NK-92 treated with Interleukin-12 subunit alpha and Interleukin-12 subunit beta, amount 100 ng/mL, for 24 hours (cell line): ENCODE results near the gene NFIB.
A peak's percentile ranks its signal among the peaks of the same experiment; 100 is the strongest.

Experiments used
- DNase-seq: peaks from one replicate; lab custom pipeline; 2025; lab: John Stamatoyannopoulos, UW

Gene NFIB

GRCh38 chr9:14188011-14188410 lies 125.9 kb downstream of the NFIB start:
- DNase-seq: no peak

GRCh38 chr9:14186096-14186495 lies 127.8 kb downstream of the NFIB start:
- no peak for DNase-seq

DNA sequence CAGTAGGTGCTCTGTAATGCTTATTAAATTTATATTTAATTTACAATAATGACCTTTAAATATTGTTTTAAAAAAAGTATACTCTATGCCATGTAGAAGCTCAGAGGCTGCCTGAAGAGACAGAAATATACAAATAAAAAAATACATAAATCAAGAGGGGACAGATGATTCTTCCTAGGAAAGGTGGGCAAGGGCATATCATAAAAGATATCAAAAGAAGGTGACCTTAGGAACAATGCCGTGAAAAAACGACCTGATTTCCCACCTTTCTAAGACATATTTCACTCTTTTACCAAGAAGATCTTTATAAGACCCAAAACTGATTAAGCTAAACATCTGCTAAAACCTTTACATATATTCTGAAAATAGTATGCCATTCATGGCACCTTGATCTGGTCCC lies 128.9 kb downstream of the NFIB start:
- DNase-seq: no peak

DNA sequence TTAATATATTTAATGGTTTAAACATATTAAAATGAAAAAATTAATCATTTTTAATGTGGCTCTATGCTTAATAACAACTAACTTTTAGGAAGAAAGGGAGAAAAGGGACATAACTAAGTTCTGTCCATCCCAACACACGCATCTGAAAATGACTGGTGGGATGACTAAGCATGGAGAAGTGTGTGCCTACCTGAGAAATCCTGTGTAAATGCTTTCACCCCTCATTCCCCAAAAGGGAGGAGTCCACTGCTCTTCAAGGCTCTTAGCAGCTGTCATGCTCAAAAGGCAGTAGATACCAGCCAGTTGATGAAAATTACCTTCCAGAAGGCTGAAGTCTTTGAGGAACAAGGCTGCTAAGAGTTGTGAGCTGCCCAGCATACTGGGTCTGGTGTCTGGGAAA lies 130.9 kb downstream of the NFIB start:
- no peak for DNase-seq

GRCh38 chr9:14180960-14181537 lies 132.9 kb downstream of the NFIB start:
- no peak for DNase-seq

GRCh38 chr9:14180093-14180959 lies 133.6 kb downstream of the NFIB start:
- DNase-seq: no peak

GRCh38 chr9:14179449-14179848 lies 134.5 kb downstream of the NFIB start:
- DNase-seq: no peak

DNA sequence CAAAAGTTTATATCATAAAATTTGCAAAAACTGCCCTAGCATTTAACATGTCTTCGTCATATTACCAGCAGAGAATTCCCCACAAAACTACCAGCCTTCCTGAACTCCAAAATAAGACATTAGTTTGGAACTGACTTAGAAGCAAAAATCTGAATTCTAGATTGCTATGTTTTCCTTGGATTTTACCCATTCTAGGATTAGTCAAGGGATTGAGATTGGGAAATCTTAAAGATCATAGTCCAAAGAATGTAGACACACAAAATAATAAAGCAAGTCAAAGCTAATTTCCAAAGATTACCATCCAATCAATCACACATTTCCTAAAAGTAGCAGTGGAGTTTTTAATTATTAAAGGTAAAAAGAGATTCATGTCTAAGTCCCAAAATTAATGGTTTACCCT lies 138.2 kb downstream of the NFIB start:
- DNase-seq: no peak

DNA sequence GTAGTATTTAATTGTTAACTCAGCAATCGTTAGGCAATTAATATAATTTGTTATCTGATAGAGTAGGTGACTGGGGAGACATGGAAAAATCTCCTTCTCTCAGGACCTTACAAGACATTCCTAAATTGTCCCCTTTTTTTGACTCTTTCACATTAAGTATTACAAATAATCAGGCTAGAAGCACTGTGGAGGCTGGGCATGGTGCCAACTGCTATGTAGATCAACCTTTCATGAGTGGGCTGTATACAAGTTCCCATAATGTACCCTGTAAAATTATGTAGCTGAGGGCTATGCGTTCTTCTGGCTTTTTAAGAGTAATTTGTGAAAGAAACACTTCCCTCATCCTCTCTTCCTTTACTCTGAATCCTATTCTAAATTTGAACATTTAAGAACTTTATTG lies 140.2 kb downstream of the NFIB start:
- no peak for DNase-seq

GRCh38 chr9:14170973-14171596 lies 142.9 kb downstream of the NFIB start:
- no peak for DNase-seq

GRCh38 chr9:14170392-14170931 lies 143.5 kb downstream of the NFIB start:
- DNase-seq: no peak

GRCh38 chr9:14168381-14168780 lies 145.6 kb downstream of the NFIB start:
- no peak for DNase-seq

- DNase-seq: no peak
These were observed 148.4 kb downstream of the NFIB start for GRCh38 chr9:14165376-14166035.

GRCh38 chr9:14164908-14165307 lies 149.0 kb downstream of the NFIB start:
- no peak for DNase-seq

DNA sequence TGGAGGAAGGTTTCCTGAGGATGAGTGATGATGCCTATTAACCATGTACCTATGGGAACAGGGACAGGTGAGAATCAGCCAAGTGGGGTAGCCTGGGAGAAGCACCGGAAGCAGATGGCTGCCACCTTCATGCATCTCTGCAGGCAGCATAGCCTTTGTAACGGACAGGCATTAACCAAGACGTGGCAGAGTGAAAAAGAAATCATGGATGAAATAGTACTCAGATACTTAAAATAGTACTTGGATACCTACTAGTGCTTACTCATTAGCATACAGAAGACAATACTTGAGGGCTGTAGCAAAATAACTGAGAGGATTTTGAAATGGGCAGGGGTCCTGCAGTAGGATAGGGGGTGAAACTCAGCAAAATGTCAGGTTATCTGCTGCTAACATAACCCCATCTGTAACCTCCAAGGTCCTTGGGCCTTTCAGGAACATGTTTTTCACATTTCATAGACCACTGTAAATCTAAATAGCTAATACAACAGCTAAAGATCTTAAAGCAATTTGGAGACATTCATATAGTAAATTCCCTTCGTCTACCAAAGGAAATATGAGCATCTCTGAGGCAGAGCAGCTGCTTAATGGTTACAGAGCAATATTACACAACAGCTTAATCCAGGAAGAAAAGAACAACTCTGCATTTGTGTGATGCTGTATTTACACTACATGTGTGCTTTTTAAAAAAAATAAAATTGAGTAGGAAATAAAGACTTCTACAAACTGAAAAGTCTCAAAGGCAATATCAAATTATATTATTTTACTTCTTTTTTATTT lies 154.3 kb downstream of the NFIB start:
- DNase-seq: no peak

- DNase-seq: no peak
These were observed 155.0 kb downstream of the NFIB start for GRCh38 chr9:14158916-14159315.

DNA sequence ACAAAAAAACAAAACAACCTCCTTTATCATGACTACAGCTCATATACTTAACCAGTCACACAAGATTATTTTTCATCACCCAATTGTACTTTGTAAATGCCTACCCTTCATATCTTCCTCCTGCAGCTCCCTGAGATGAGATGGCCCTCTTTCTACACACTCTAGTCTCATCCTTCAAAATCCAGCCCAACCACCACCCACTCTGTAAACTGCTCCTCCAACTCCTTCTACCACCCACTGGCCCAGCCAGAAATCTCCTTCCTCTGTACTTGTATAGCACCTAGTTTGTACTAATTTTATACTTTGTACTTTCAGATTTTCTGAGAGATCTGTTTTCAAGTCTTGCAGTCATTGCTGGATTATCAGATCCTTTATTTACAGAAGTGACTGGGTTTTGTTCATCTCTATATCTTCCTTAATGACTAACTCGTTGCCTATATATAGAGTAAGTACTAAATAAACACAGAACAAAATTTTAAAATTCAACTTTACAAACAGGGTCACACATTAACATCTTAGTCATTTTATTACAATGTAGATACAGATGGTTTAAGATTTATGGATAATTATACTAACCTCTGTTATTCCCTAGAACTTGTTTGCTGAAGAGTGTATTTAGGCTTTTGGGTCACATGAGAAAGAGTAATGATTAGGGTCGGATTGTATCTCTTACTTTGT lies 155.7 kb downstream of the NFIB start:
- DNase-seq: no peak

GRCh38 chr9:14157191-14157590 lies 156.8 kb downstream of the NFIB start:
- DNase-seq: no peak

GRCh38 chr9:14156046-14156445 lies 157.9 kb downstream of the NFIB start:
- DNase-seq: peak; percentile 21

DNA sequence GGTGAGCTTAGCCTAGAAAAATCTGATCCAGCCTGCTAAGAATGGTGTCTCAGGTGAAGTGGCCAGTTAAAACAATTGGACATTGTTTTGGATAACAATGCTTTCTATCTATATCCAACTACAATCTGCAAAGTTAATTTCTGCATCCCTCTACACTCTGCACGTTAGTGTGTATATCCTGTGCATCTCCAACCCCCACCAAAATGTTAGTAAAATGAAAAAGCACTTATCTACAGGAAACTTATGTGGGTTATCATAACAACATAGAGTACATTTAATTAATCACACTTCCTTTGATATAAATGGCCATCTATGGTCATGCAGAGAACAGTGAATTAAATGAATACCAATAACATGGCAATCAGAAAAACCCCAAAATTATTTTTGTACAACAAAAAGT lies 158.7 kb downstream of the NFIB start:
- DNase-seq: no peak

- DNase-seq: no peak
These were observed 160.6 kb downstream of the NFIB start for GRCh38 chr9:14153310-14153720.
